CD4-positive, alpha-beta T cell treated with Interleukin-1 beta for 1 hour (primary cell): Measurements from ENCODE around the gene NEK6.

Experiments
- DNase-seq, 2 donors: peaks; one replicate each; pipeline ENCODE4 v3.0.0-alpha.2; 2020 to 2022

The NEK6 gene

GRCh38 chr9:124326378-124326777 lies 68.6 kb downstream of the NEK6 start:
- no peak for DNase-seq

- no peak for DNase-seq
Observed at GRCh38 chr9:124327491-124327890, 69.7 kb downstream of the NEK6 start.

GRCh38 chr9:124328285-124328684 lies 70.5 kb downstream of the NEK6 start:
- DNase-seq: no peak

GRCh38 chr9:124329206-124329792 lies 71.5 kb downstream of the NEK6 start:
- DNase-seq: no peak

- DNase-seq: no peak
Observed at GRCh38 chr9:124330011-124330697, 72.4 kb downstream of the NEK6 start.

GRCh38 chr9:124331580-124331979 lies 73.8 kb downstream of the NEK6 start:
- DNase-seq: no peak

- no peak for DNase-seq
Observed at GRCh38 chr9:124332361-124333202, 74.8 kb downstream of the NEK6 start.

GRCh38 chr9:124333203-124333579 lies 75.4 kb downstream of the NEK6 start:
- no peak for DNase-seq

- no peak for DNase-seq
Observed at GRCh38 chr9:124334568-124335319, 77.0 kb downstream of the NEK6 start.

- DNase-seq: no peak
Observed at GRCh38 chr9:124335320-124335707, 77.6 kb downstream of the NEK6 start.

GRCh38 chr9:124337562-124337961 lies 79.8 kb downstream of the NEK6 start:
- no peak for DNase-seq

GRCh38 chr9:124339603-124340146 lies 81.9 kb downstream of the NEK6 start:
- DNase-seq: no peak

- no peak for DNase-seq
Observed at GRCh38 chr9:124340219-124341069, 82.7 kb downstream of the NEK6 start.

- no peak for DNase-seq
Observed at GRCh38 chr9:124341455-124342170, 83.9 kb downstream of the NEK6 start.

- DNase-seq: no peak
Observed at GRCh38 chr9:124342402-124342775, 84.6 kb downstream of the NEK6 start.

- no peak for DNase-seq
Observed at GRCh38 chr9:124342776-124343485, 85.2 kb downstream of the NEK6 start.

- no peak for DNase-seq
Observed at GRCh38 chr9:124343533-124344290, 86.0 kb downstream of the NEK6 start.

- DNase-seq: no peak
Observed at GRCh38 chr9:124344291-124345050, 86.7 kb downstream of the NEK6 start.

- no peak for DNase-seq
Observed at GRCh38 chr9:124345063-124345462, 87.3 kb downstream of the NEK6 start.
